HG03108 (cell line): ENCODE data around the gene KRTAP25-1.

Experiments
- ATAC-seq: cut with Tn5 transposase; IDR thresholded peaks from one replicate; pipeline ENCODE4 v1.9.1; 2021; ENCODE audit warnings: moderate library complexity; ENCODE audit not compliant: unreplicated experiment

Gene KRTAP25-1

DNA sequence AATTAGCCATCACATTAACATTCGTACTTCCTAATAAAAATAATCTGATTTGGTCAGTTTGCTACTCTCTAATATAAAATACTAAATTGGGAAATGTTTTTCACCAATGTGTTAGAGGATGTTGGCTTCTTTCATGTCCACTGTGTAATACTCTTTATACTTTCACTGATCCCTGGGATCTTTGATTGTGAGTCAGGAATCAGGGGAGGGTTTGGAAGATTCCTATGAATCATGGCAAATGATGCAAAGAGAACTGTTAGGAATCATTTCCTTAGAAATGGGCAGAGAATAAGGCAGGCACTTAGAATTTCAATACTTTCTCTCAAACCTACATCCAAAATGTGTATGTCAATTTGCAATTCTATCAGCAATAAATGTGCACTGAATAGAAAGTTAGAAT lies 37.5 kb downstream of the KRTAP25-1 start:
- ATAC-seq = no peak

DNA sequence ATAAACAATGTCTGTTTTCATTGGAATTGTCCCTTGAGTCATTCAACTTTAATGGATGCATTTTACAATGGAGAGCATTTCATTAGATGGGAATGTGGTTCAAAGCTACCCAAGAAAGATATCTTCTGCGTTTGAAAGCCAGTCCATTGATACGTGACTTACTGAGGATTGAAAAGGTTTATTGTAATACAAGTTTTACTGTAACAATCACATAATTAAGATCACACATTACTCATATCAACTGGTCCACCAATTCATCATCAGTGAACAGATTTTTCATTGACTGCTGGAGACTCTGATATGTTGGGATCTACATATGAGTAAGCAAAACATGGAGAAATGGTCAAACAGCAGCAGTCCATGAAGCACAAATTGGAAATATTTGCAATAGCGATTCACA lies 39.4 kb downstream of the KRTAP25-1 start:
- ATAC-seq = no peak

DNA sequence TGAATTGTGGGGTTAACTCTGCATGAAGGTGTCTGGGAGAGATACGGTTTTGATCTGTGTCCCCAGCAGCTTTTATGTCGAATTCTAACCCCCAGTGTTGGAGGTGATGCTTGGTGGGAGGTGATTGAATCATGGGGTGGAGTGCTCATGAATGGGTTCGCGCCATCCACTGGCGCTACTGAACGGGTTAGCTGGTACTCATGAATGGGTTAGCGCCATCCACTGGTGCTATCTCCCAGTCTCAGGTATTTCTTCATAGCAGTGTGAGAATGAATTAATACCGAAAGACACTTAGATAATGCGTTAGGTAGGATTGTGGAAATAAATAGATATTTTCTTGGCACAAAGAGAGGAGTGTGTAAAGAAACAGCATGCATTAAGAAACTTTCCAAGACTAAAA lies 40.5 kb downstream of the KRTAP25-1 start:
- no peak for ATAC-seq

DNA sequence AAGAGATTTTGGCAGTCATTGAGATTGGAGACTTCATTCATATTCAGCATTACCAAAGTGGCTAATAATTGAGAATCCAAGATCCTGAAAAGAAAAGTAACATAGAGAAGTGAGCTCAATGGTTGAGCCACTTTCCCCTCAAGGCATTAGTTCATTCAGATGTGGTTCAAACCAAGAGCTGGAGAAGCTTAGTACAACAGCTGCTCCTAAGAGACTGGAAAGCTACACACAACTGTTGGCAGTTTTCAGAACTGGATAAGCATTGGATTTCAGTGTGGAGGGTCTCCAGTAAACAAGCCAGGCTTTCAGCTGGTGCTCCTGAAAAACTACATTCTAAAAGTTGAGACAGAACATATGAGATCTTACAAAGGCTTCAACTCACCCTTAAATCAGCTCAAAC lies 44.3 kb downstream of the KRTAP25-1 start:
- ATAC-seq = no peak

DNA sequence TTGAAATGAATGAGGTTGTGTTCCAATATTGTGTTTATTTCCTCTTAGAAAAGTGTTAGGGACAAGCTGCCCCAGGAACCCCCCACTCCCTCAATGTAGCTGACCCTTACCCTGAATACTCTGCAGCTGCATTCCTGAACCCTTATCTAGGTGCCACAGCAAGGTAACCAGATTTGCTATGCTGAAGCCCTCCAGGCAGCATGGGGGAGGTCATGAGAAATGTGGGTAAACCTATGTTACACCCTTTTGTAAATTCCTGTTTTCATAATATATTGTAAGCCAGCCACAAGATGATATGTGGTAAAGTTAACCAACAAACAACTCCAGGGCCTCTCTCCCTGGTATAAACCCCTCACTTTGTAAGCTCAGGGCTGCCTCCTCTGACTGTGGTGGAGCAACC lies 45.6 kb downstream of the KRTAP25-1 start:
- no peak for ATAC-seq

DNA sequence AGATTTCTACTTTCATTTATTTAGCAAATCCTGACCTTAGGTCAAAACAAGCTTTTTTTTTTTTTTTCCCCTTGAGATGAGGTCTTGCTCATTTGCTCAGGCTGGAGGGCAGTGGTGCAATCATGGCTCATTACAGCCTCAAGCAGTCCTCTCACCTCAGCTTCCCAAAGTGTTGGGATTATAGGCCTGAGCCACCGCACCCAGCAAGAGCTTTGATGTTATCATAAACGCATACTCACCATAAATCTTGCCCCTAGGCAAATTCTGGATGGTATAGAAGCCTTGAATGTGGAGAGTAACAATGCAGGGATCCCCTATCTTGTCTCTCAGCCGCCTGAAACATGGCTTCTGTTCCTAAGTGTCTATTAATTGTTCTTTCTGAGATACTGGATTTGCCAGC lies 48.7 kb downstream of the KRTAP25-1 start:
- no peak for ATAC-seq
